Glutamatergic neuron (in vitro differentiated cells): ENCODE measurements around the gene SMAD6. TPM values are rescaled to one million over a fixed set of nuclear protein-coding genes. Genes with fewer than 3 reads are reported as not detected.

ENCODE experiments used
- DNase-seq: peaks from one replicate; pipeline ENCODE4 v3.0.0; 2022
- H3K27ac Mint-ChIP-seq: one replicate; pipeline ENCODE4 v1.8.0; 2020; ENCODE audit warnings: mild to moderate bottlenecking, mixed read lengths, inconsistent platforms; ENCODE audit not compliant: unreplicated experiment
- H3K27me3 Mint-ChIP-seq: one replicate; pipeline ENCODE4 v1.8.0; 2020; ENCODE audit warnings: mild to moderate bottlenecking, moderate library complexity, mixed read lengths, inconsistent platforms; ENCODE audit not compliant: unreplicated experiment
- H3K36me3 Mint-ChIP-seq: one replicate; pipeline ENCODE4 v1.8.0; 2020; ENCODE audit warnings: mild to moderate bottlenecking, mixed read lengths, inconsistent platforms; ENCODE audit not compliant: unreplicated experiment
- H3K4me1 Mint-ChIP-seq: one replicate; pipeline ENCODE4 v1.8.0; 2020; ENCODE audit warnings: mild to moderate bottlenecking, low read depth, mixed read lengths, inconsistent platforms; ENCODE audit not compliant: unreplicated experiment
- H3K4me3 Mint-ChIP-seq: one replicate; pipeline ENCODE4 v1.8.0; 2020; ENCODE audit warnings: mild to moderate bottlenecking, mixed read lengths, inconsistent platforms; ENCODE audit not compliant: unreplicated experiment
- H3K9me3 Mint-ChIP-seq: one replicate; pipeline ENCODE4 v1.8.0; 2020; ENCODE audit warnings: mild to moderate bottlenecking, moderate library complexity, mixed read lengths, inconsistent platforms; ENCODE audit not compliant: unreplicated experiment
- total RNA-seq: library from RNA; stranded (reverse); fragmentation: NEBNext Ultra II Directional; extraction: Animal tissue kit (Norgen Biotek cat#: 25700); gene quantifications from one replicate; pipeline ENCODE4 v1.2.1, GENCODE V29; 2021; ENCODE audit not compliant: unreplicated experiment
- TF ChIP-seq, protein P1 (sequence below): fragments of 200-600 bp; sonication (generic); IDR thresholded peaks from one replicate; pipeline ENCODE4 v1.5.0; 2021; ENCODE audit not compliant: partially characterized antibody, unreplicated experiment

Gene SMAD6
- total RNA-seq, 1 donor from 2014 or later = 0.83 TPM

GRCh38 chr15:66743204-66743603 lies 41.2 kb downstream of the SMAD6 start:
- no peaks in the 10 kb centered on the region for H3K9me3 Mint-ChIP-seq
- DNase-seq = no peak
- H3K36me3 Mint-ChIP-seq = no peaks in the 10 kb centered on the region
- H3K4me1 Mint-ChIP-seq = no peaks in the 10 kb centered on the region
- H3K27me3 Mint-ChIP-seq = no peaks in the 10 kb centered on the region
- TF ChIP-seq, protein P1, sequence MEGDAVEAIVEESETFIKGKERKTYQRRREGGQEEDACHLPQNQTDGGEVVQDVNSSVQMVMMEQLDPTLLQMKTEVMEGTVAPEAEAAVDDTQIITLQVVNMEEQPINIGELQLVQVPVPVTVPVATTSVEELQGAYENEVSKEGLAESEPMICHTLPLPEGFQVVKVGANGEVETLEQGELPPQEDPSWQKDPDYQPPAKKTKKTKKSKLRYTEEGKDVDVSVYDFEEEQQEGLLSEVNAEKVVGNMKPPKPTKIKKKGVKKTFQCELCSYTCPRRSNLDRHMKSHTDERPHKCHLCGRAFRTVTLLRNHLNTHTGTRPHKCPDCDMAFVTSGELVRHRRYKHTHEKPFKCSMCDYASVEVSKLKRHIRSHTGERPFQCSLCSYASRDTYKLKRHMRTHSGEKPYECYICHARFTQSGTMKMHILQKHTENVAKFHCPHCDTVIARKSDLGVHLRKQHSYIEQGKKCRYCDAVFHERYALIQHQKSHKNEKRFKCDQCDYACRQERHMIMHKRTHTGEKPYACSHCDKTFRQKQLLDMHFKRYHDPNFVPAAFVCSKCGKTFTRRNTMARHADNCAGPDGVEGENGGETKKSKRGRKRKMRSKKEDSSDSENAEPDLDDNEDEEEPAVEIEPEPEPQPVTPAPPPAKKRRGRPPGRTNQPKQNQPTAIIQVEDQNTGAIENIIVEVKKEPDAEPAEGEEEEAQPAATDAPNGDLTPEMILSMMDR = no peak
- H3K27ac Mint-ChIP-seq = no peak overlapping the region
- no peak overlapping the region for H3K4me3 Mint-ChIP-seq

DNA sequence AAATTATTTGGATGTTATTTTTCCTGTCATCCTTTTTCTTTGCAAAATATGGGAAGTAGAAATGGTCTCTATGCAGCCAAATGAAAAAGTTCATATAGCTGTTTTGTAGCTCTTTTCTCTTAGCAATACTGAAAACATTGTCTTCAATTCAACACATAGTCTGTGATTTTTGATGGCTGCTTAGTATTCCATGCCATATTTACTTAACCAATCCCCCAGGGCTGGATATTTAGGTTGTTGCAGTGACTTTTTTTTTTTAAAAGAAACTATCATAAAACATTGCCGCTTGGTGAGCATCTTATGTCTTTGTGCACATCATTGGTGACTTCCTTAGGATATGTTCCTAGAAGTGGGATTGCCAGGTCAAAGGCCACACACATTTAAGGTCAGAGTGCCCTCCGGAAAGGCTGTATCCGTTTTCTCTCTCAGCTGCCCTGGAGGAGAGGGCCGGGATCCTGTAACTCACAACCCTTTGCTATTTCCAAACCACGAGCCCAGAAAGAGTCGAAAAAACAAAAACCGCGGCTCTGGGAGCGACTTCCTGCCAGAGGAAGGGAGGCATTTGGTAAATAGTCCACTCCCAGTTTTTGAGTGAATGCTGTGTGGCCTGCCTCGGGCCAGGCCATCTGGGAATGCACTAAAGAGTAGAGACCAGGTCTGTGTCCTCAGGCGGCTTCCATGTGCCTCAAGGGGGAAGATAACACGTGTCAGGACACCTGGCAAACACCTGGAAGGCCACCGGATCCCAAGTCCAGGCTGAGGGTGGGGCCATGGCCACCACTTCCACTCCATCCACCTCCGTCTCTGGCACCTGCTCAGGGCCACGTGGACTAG lies 41.9 kb downstream of the SMAD6 start:
- no peak for DNase-seq
- Mint-ChIP-seq H3K4me3 (no peak overlapping the region), H3K36me3 (no peaks in the 10 kb centered on the region), H3K9me3 (no peaks in the 10 kb centered on the region), H3K27me3 (no peaks in the 10 kb centered on the region), H3K4me1 (no peaks in the 10 kb centered on the region), H3K27ac (no peak overlapping the region)
- TF ChIP-seq, protein P1 = no peak

- DNase-seq = no peak
- no peaks in the 10 kb centered on the region for H3K27me3 Mint-ChIP-seq
- H3K9me3 Mint-ChIP-seq = no peaks in the 10 kb centered on the region
- H3K27ac Mint-ChIP-seq = no peak overlapping the region
- no peaks in the 10 kb centered on the region for H3K4me1 Mint-ChIP-seq
- TF ChIP-seq, protein P1 = no peak
- no peak overlapping the region for H3K4me3 Mint-ChIP-seq
- no peaks in the 10 kb centered on the region for H3K36me3 Mint-ChIP-seq
These were observed 42.7 kb downstream of the SMAD6 start for GRCh38 chr15:66744610-66745279.

DNA sequence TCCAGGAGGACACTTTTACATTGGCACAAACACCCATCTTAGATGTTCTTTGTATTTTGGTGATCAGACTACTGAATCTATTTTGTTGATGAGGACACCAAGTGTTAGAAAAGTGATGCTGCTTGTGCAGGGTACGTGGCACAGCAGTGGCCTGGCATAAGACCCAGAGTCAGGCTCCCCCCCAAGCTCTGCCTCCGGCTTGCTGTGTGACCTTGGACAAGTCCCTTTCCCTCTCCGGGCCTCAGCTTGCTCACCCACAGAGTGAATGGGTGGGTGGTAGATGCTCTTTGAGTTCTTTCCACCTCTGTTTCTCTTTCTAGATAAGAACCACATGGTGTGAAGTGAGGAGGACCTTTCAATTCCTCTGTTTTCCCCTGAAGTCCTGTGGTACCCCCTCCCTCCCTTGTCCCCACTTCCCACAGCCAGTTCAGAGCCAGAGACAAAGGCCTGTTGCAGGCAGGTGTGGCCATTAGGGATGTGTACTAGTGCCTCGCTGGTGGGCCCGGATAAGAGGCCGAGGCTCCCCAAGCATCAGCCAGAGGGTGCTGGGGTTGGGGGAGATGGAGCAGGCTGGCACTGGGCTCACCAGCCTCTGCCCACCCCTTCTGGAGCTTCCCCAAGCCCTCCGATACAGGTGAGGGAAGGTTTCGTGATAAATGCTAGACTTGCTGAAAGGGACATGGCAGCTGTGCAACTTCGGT lies 43.6 kb downstream of the SMAD6 start:
- H3K27ac Mint-ChIP-seq = no peak overlapping the region
- H3K9me3 Mint-ChIP-seq = no peaks in the 10 kb centered on the region
- H3K4me3 Mint-ChIP-seq = no peak overlapping the region
- peaks cover 2% of the 10 kb centered on the region for H3K27me3 Mint-ChIP-seq
- TF ChIP-seq, protein P1 = no peak
- H3K36me3 Mint-ChIP-seq = no peaks in the 10 kb centered on the region
- no peak for DNase-seq
- H3K4me1 Mint-ChIP-seq = no peaks in the 10 kb centered on the region
